HAP-1 (cell line): ENCODE data around the gene MEG3.

Source experiments
- DNase-seq, 2 experiments: peaks; one replicate each; pipeline ENCODE4 v3.0.0-alpha.2; 2016 to 2020; ENCODE audit warnings: low spot score in 2 of 2
- H3K27me3 ChIP-seq: fragments of 250-450 bp; sonication (Bioruptor Pico); 2 replicates; pipeline ENCODE4 v1.5.1; 2020; ENCODE audit warnings: low read depth, mild to moderate bottlenecking, moderate library complexity
- H3K36me3 ChIP-seq: fragments of 250-450 bp; sonication (Bioruptor Pico); replicated peaks from 2 replicates; pipeline ENCODE4 v1.5.1; 2020; ENCODE audit warnings: mild to moderate bottlenecking
- H3K4me1 ChIP-seq: fragments of 250-450 bp; sonication (Bioruptor Pico); 2 replicates; pipeline ENCODE4 v1.5.1; 2020; ENCODE audit warnings: mild to moderate bottlenecking
- H3K4me3 ChIP-seq: fragments of 250-450 bp; sonication (Bioruptor Pico); 2 replicates; pipeline ENCODE4 v1.5.1; 2020; ENCODE audit warnings: mild to moderate bottlenecking, moderate library complexity
- H3K9me3 ChIP-seq: fragments of 250-450 bp; sonication (Bioruptor Pico); 2 replicates; pipeline ENCODE4 v1.5.1; 2020; ENCODE audit warnings: mild to moderate bottlenecking, moderate library complexity
- in situ Hi-C: fragments of 300-500 bp; cut with MboI; formaldehyde crosslinking; loops from 3 replicates; pipeline ENCODE4 v1.14.3; 2020; ENCODE audit warnings: low sequenced_read_pairs, inconsistent platforms, mixed read lengths

MEG3 gene

GRCh38 chr14:100901391-100902183 lies 75.7 kb downstream of the MEG3 start:
- Histone ChIP-seq H3K9me3 (no peaks in the 10 kb centered on the region), H3K4me3 (no peak overlapping the region), H3K36me3 (no peaks in the 10 kb centered on the region), H3K27me3 (peaks cover 13% of the 10 kb centered on the region), H3K4me1 (peaks cover 31% of the 10 kb centered on the region)
- DNase-seq: no peak
- in situ Hi-C loops: loop anchor here (10.0 kb wide), 1 partner anchor 723 kb away; no protein-coding TSS in a partner anchor

DNA sequence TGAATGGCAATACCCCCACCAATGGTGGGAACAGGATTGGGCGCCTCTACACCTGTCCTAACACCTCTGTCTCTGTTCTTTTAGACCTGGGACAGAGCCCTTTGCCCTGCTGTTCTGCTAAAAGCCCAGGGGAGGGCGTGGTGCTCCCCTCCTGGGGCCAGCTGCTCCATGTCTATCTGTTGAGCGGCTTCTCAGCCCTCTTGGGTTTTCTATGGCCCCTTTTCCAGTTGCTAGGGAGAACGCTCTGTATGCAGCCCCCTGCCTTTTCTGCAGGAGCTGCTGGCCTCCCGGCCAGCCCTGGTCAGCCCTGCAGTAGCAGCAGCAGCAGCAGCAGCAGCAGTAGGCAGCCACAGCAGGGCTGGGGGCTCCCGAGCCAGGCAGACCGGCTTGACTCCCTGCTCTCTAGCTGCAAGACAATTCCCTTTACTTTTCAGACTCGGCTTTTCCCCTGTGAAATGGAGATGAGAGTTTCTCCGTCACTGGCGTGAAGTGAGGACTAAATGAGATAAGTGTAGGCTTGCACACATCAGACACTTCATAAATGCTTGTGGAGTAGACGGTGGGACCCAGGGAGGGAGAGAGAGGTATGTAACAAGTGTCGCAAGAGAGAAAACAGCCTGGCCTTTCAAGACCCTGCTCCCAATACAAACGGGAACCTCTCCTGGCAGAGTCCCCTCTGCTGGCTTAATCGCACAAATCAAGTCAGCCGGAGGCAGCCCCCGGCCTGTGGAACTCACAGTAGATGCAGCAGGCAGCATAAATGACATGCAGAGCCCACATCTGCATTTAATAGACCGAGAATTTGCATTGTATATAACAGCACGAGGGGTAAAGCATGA lies 76.6 kb downstream of the MEG3 start:
- Histone ChIP-seq H3K36me3 (no peaks in the 10 kb centered on the region), H3K9me3 (no peaks in the 10 kb centered on the region), H3K4me3 (no peak overlapping the region), H3K4me1 (peaks cover 28% of the 10 kb centered on the region), H3K27me3 (peaks cover 16% of the 10 kb centered on the region)
- DNase-seq: peak in 1 of 2 experiments; percentile 43
- in situ Hi-C loops: loop anchor here (10.0 kb wide), 1 partner anchor 722 kb away; no protein-coding TSS in a partner anchor

DNA sequence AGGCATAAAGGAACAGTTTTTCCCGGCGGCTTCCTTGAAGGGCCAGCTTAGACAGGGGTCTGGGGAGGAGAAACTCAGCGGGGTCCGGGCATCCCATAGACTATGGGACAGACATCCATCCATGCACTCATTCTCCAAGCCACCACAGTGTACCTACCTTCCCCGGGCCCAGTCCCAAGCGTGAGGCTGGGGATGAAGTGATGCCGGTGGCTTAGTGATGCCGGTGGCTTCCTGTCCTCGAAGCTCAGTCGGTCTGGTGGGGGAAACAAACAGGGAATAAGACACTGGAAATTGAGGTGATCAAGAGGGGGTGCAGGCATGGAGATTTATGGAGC lies 77.2 kb downstream of the MEG3 start:
- Histone ChIP-seq H3K36me3 (no peaks in the 10 kb centered on the region), H3K9me3 (no peaks in the 10 kb centered on the region), H3K27me3 (peaks cover 16% of the 10 kb centered on the region), H3K4me3 (no peak overlapping the region), H3K4me1 (peaks cover 24% of the 10 kb centered on the region)
- DNase-seq: no peak
- in situ Hi-C loops: loop anchor here (10.0 kb wide), 1 partner anchor 722 kb away; no protein-coding TSS in a partner anchor

DNA sequence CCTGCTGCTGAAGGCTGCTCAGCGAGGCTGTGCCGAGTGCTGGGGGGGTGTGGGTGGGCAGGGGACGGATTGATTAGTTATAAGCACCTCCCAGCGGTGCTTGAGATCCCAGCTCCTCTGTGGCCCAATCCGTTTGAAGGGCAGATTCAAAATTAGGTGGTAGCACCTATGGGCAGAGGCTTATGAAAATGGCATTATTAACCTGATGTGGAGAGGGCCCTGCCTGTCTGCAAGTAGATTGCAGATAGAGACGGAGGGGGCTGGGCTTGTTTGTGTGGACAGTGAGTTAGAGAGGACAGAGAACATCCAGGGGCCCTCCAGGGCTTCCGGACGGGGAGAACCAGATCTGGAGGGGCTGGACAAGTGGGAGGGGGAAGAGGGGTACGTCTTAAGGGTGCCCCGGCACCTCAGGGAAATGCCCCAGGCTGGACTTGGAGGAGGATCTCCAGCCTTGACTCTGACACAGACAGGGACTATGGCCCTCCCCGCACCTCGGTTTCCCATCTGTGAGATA lies 77.8 kb downstream of the MEG3 start, which contains the start of gene RTL1:
Gene RTL1 (minus strand): TSS at position 51 of the 514 bp plus-strand sequence. CDS start 18,934 bp downstream, outside the sequence.
- in situ Hi-C loops: loop anchor here (10.0 kb wide), 1 partner anchor 721 kb away; no protein-coding TSS in a partner anchor
- peaks cover 18% of the 10 kb centered on the region for H3K4me1 ChIP-seq
- H3K9me3 ChIP-seq: no peaks in the 10 kb centered on the region
- DNase-seq: no peak
- H3K36me3 ChIP-seq: no peaks in the 10 kb centered on the region
- H3K4me3 ChIP-seq: no peak within 1 kb of the TSS
- H3K27me3 ChIP-seq: peaks cover 16% of the 10 kb centered on the region

GRCh38 chr14:100904307-100905087 lies 78.6 kb downstream of the MEG3 start:
- Histone ChIP-seq H3K4me1 (peaks cover 12% of the 10 kb centered on the region), H3K27me3 (peaks cover 16% of the 10 kb centered on the region), H3K4me3 (no peak overlapping the region), H3K9me3 (no peaks in the 10 kb centered on the region), H3K36me3 (no peaks in the 10 kb centered on the region)
- peak in 1 of 2 experiments; percentile 61 for DNase-seq
- in situ Hi-C loops: loop anchor here (10.0 kb wide), 1 partner anchor 720 kb away; no protein-coding TSS in a partner anchor

DNA sequence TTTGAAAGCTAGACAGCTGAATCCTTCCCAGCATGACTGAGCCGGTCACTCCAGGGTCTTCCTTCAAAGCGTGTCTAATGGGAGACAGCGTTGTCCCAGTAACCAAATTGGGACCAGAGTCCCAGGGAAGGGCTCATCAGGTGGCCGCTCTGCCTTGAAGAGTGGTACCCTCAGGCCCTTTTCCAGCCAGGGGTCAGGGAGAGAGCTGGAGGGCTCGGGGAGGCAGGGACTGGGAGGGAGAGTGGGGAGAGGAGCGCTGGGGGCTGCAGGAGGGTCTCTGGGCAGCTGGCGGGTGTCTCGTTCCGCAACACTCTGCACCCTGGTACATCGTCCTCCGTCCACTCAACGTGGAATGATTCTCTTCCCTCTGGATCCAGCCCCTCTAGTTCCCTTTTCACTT lies 79.2 kb downstream of the MEG3 start:
- in situ Hi-C loops: loop anchor here (10.0 kb wide), 1 partner anchor 720 kb away; no protein-coding TSS in a partner anchor
- H3K4me3 ChIP-seq: no peak overlapping the region

GRCh38 chr14:100906420-100906819 lies 80.5 kb downstream of the MEG3 start:
- Histone ChIP-seq H3K36me3 (no peaks in the 10 kb centered on the region), H3K27me3 (peaks cover 16% of the 10 kb centered on the region), H3K4me1 (no peaks in the 10 kb centered on the region), H3K4me3 (no peak overlapping the region), H3K9me3 (no peaks in the 10 kb centered on the region)
- in situ Hi-C loops: loop anchor here (10.0 kb wide), 1 partner anchor 718 kb away; no protein-coding TSS in a partner anchor
- DNase-seq: no peak

More for the DNA sequence above, 79.2 kb downstream of the MEG3 start:
- DNase-seq: no peak
- Histone ChIP-seq H3K27me3 (peaks cover 16% of the 10 kb centered on the region), H3K4me1 (peaks cover 6% of the 10 kb centered on the region), H3K36me3 (no peaks in the 10 kb centered on the region), H3K9me3 (no peaks in the 10 kb centered on the region)

DNA sequence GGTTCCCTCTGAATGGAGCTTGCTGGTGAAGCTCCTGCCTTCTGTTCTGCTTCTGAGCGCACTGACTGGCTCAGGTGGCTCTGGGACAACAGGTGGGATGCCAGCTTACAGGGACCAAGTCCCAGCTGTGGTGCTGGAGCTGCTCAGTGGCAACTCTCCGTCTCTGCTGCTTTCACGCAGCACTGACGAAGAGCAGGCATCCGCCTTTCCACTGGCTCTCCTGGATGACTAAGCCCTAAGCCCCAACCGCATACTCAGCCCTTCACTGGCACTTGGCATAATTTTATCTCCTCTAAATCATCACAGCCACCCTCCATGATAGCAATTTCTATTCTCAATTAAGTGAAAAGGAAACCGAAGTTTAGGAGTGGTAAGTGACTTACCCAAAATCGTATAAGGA lies 81.3 kb downstream of the MEG3 start:
- Histone ChIP-seq H3K4me1 (no peaks in the 10 kb centered on the region), H3K27me3 (peaks cover 16% of the 10 kb centered on the region), H3K4me3 (no peak overlapping the region), H3K36me3 (no peaks in the 10 kb centered on the region), H3K9me3 (no peaks in the 10 kb centered on the region)
- in situ Hi-C loops: loop anchor here (10.0 kb wide), 1 partner anchor 718 kb away; no protein-coding TSS in a partner anchor
- no peak for DNase-seq

- Histone ChIP-seq H3K27me3 (peaks cover 16% of the 10 kb centered on the region), H3K9me3 (no peaks in the 10 kb centered on the region), H3K36me3 (no peaks in the 10 kb centered on the region), H3K4me1 (no peaks in the 10 kb centered on the region), H3K4me3 (no peak overlapping the region)
- in situ Hi-C loops: loop anchor here (10.0 kb wide), 1 partner anchor 715 kb away; no protein-coding TSS in a partner anchor
- no peak for DNase-seq
Observed at GRCh38 chr14:100909439-100909838, 83.5 kb downstream of the MEG3 start.
